BJ (cell line): ENCODE measurements around the gene LLGL1. TPM values are rescaled to one million over a fixed set of nuclear protein-coding genes. Genes with fewer than 3 reads are reported as not detected.
A peak's percentile ranks its signal among the peaks of the same experiment; 100 is the strongest.

Source experiments
- CTCF ChIA-PET: fragments of 350-600 bp; formaldehyde crosslinking; extraction: SDS; loops from one replicate; lab custom pipeline; 2021; ENCODE audit warnings: antibody characterized with exemption, inconsistent platforms; lab: Yijun Ruan, JAX
- POLR2A ChIA-PET: fragments of 300-600 bp; sonication (Branson Sonifier 250); formaldehyde crosslinking; extraction: SDS; loops from one replicate; lab custom pipeline; 2021; ENCODE audit warnings: antibody characterized with exemption; lab: Charles Lee
- DNase-seq: peaks from one replicate; pipeline ENCODE4 v3.0.0-alpha.2; 2011; ENCODE audit warnings: low read depth
- H3K27me3 ChIP-seq: 2 replicates; pipeline ENCODE4 v1.6.0; 2011; ENCODE audit warnings: low read length; ENCODE audit not compliant: control insufficient read depth, insufficient read depth
- H3K36me3 ChIP-seq: 2 replicates; pipeline ENCODE4 v1.5.1; 2011; ENCODE audit warnings: low read length; ENCODE audit not compliant: control insufficient read depth, insufficient read depth
- H3K4me3 ChIP-seq: 2 replicates; pipeline ENCODE4 v1.5.1; 2011; ENCODE audit warnings: low read depth, mild to moderate bottlenecking, control low read depth, low read length
- polyA minus RNA-seq: library from RNA; depleted of rRNA, polyadenylated mRNA; stranded (reverse); fragments of >200 nt; gene quantifications from 2 replicates; pipeline ENCODE4 v1.2.3, GENCODE V29; 2011; rRNA and poly(A)+ RNA removed
- polyA plus RNA-seq: library from polyadenylated mRNA; depleted of rRNA; stranded (reverse); fragments of >200 nt; gene quantifications from 2 replicates; pipeline ENCODE4 v1.2.3, GENCODE V29; 2011; rRNA removed
- TF ChIP-seq, protein P1 (sequence below): IDR thresholded peaks from 2 replicates; pipeline ENCODE4 v1.5.1; 2011; ENCODE audit warnings: low read depth, mild to moderate bottlenecking, control low read depth, inconsistent platforms, low read length, moderate library complexity; ENCODE audit not compliant: insufficient read depth

The LLGL1 gene
- polyA plus RNA-seq (19.8 and 38.9 TPM in 2 replicates), polyA minus RNA-seq (27.3 and 38.1 TPM in 2 replicates)

DNA sequence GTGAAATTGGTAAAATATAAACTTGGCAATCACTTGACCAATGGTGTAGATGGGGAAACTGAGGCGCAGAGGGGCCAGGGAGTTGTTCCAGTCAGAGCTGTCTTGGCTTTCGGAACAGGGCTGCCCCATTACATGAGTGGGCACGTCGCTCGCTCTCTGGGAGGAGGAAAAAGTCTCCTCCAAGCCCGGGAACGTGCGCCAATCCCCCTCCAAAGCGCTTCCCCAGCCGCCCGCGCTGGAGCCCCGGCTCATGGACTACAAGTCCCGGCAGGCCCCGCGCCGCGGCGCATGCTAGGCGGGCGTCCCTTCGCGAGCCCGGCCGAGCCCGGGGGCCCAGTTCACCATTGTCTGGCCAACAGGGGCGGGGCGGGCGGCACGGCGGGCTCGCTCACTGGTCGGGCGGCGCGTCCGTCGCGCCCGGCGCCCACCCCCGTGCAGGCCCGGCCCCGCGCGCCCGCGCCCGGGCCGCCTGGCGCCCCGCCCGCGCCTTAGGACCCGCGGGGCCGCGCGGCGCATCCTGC is at the start of gene LLGL1:
Gene LLGL1 (plus strand): TSS at position 515 of the 521 bp plus-strand sequence. CDS start 48 bp downstream, outside the sequence.
- TF ChIP-seq, protein P1, sequence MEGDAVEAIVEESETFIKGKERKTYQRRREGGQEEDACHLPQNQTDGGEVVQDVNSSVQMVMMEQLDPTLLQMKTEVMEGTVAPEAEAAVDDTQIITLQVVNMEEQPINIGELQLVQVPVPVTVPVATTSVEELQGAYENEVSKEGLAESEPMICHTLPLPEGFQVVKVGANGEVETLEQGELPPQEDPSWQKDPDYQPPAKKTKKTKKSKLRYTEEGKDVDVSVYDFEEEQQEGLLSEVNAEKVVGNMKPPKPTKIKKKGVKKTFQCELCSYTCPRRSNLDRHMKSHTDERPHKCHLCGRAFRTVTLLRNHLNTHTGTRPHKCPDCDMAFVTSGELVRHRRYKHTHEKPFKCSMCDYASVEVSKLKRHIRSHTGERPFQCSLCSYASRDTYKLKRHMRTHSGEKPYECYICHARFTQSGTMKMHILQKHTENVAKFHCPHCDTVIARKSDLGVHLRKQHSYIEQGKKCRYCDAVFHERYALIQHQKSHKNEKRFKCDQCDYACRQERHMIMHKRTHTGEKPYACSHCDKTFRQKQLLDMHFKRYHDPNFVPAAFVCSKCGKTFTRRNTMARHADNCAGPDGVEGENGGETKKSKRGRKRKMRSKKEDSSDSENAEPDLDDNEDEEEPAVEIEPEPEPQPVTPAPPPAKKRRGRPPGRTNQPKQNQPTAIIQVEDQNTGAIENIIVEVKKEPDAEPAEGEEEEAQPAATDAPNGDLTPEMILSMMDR, result no peak
- DNase-seq, result peak; percentile 45
- CTCF ChIA-PET, result no interaction called here
- Histone ChIP-seq H3K27me3 (no peaks in the 10 kb centered on the region), H3K36me3 (no peaks in the 10 kb centered on the region; the same call in 1 of the 2 replicates), H3K4me3 (peak within 1 kb of the TSS; percentile 94)
- POLR2A ChIA-PET, result no interaction called here

DNA sequence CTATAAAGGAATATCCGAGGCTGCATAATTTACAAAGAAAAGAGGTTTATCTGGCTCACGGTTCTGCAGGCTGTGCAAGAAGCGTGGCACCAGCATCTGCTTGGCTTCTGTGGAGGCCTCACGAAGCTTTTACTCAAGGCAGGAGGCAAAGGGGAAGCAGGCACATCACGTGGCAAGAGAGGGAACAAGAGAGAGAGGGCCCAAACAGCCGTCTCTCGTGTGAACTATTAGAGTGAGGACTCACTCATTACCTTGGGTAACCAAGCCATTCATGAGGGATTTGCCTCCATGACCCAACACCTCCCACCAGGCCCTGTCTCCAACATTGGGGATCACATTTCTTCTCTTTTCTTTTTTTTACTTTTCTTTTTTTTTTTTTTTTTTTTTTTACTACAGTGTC is 49.3 kb upstream of the LLGL1 start:
- POLR2A ChIA-PET, result no interaction called here
- CTCF ChIA-PET, result no interaction called here
- Histone ChIP-seq H3K36me3 (no peaks in the 10 kb centered on the region), H3K27me3 (no peaks in the 10 kb centered on the region), H3K4me3 (no peak overlapping the region)
- TF ChIP-seq, protein P1, result no peak
- DNase-seq, result no peak

DNA sequence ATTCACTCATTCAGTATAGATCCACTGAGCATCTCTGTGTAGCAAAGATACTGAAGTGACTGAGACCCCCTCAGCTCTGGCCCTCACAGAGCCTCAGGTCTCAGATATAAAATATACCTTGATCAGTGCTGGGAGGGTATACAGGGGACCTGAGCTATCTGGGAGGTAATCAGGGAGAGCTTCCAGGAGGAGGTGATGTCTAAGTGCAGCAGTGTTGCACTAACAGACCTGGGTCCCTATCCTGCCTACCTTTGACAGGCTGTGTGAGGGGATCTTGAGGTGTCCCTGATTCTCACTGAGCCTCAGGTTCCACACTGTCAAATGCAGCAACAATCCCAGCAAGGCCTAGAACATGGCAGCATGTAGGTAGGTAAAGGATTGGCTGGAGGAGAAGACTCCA is 48.3 kb upstream of the LLGL1 start:
- no peaks in the 10 kb centered on the region for H3K27me3 ChIP-seq
- POLR2A ChIA-PET, result no interaction called here
- CTCF ChIA-PET, result no interaction called here
- no peak for DNase-seq
- H3K36me3 ChIP-seq, result no peaks in the 10 kb centered on the region
- TF ChIP-seq, protein P1, result no peak
- no peak overlapping the region for H3K4me3 ChIP-seq

DNA sequence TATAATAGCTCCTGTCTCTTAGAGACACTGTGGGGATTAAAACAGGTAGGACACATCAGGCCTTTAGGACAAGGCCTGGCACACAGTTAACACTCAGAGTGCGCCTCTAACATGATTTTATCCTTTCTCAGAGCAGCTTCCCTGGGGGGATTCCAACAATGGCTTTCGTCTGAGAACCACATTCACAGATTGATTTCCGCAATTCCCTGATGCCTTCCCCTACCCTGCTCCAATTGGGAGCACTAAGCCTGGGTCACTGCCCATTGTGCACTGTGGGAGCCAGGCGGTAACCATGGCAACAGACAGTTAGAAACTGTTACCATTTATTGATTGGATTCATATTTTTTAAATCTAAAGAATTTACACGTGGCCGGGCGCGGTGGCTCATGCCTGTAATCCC is 47.7 kb upstream of the LLGL1 start:
- CTCF ChIA-PET, result no interaction called here

DNA sequence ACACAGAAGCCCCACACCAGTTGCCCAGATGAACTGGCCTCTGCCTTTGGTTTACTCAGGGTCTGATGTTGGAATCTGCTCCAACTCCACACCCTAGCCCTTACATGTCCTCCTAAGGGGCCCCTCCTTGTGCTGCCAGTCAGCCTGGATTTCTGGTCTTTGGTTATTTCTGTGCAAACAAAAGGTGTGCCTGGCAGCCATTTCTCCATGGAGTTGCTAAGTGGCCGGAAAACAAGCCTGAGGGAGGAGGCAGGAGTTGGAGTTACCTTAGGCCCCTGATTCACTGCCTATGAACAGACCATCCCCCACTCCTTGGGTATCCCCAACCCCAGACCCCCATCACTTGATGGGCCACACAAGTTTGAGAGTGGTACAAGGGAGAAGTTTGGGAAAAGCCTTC is 46.2 kb upstream of the LLGL1 start:
- ChIA-PET CTCF (no interaction called here), POLR2A (no interaction called here)
- Histone ChIP-seq H3K4me3 (no peak overlapping the region), H3K27me3 (no peaks in the 10 kb centered on the region), H3K36me3 (no peaks in the 10 kb centered on the region)
- TF ChIP-seq, protein P1, result no peak
- no peak for DNase-seq

More for the DNA sequence above, 47.7 kb upstream of the LLGL1 start:
- TF ChIP-seq, protein P1, result no peak
- H3K27me3 ChIP-seq, result no peaks in the 10 kb centered on the region
- POLR2A ChIA-PET, result no interaction called here
- H3K36me3 ChIP-seq, result no peaks in the 10 kb centered on the region
- H3K4me3 ChIP-seq, result no peak overlapping the region
- no peak for DNase-seq
